Osteoblast (primary cell): ENCODE data around the gene HTR1D. TPM values are rescaled to one million over a fixed set of nuclear protein-coding genes. Genes with fewer than 3 reads are reported as not detected.

Experiments used
- DNase-seq: peaks from one replicate; pipeline ENCODE4 v3.0.0; 2011; ENCODE audit warnings: low spot score, mixed read lengths; ENCODE audit not compliant: insufficient read length; ENCODE audit errors: missing footprints
- H2AFZ ChIP-seq: 2 replicates; pipeline ENCODE4 v1.6.0; 2011; ENCODE audit warnings: mild to moderate bottlenecking, low read length
- H3K27ac ChIP-seq: 2 replicates; pipeline ENCODE4 v1.5.1; 2011; ENCODE audit warnings: mild to moderate bottlenecking, low read depth, low read length, moderate library complexity
- H3K27me3 ChIP-seq: 2 replicates; pipeline ENCODE4 v1.6.0; 2012; ENCODE audit warnings: mild to moderate bottlenecking, control low read depth, inconsistent platforms, low read length, moderate library complexity; ENCODE audit not compliant: insufficient read depth
- H3K36me3 ChIP-seq: 2 replicates; pipeline ENCODE4 v1.5.1; 2011; ENCODE audit warnings: mild to moderate bottlenecking, low read length, control low read depth, moderate library complexity; ENCODE audit not compliant: insufficient read depth
- H3K4me1 ChIP-seq: 2 replicates; pipeline ENCODE4 v1.5.1; 2011; ENCODE audit warnings: mild to moderate bottlenecking, low read length, control low read depth, moderate library complexity; ENCODE audit not compliant: insufficient read depth
- H3K4me2 ChIP-seq: 2 replicates; pipeline ENCODE4 v1.6.0; 2011; ENCODE audit warnings: mild to moderate bottlenecking, low read length; ENCODE audit not compliant: insufficient read depth
- H3K4me3 ChIP-seq: fragments of 200-600 bp; sonication (generic); 3 replicates; pipeline ENCODE4 v1.5.1; 2012; ENCODE audit warnings: mild to moderate bottlenecking, low read length, inconsistent platforms; ENCODE audit not compliant: insufficient read depth
- H3K79me2 ChIP-seq: 2 replicates; pipeline ENCODE4 v1.6.0; 2012; ENCODE audit warnings: mild to moderate bottlenecking, low read length, control low read depth, inconsistent platforms; ENCODE audit not compliant: insufficient read depth
- H3K9me3 ChIP-seq: 2 replicates; pipeline ENCODE4 v1.5.1; 2011; ENCODE audit warnings: low read depth, low read length, control low read depth
- H4K20me1 ChIP-seq: 2 replicates; pipeline ENCODE4 v1.6.0; 2012; ENCODE audit warnings: mild to moderate bottlenecking, low read length, control low read depth; ENCODE audit not compliant: insufficient read depth
- total RNA-seq: library from RNA; depleted of rRNA; stranded (reverse); fragments of >200 nt; gene quantifications from 2 replicates; pipeline ENCODE4 v1.2.3, GENCODE V29; 2012
- TF ChIP-seq, protein P1 (sequence below): IDR thresholded peaks from 2 replicates; pipeline ENCODE4 v1.5.1; 2011; ENCODE audit warnings: mild to moderate bottlenecking, low read depth, low read length, moderate library complexity; ENCODE audit errors: extremely low read depth

The HTR1D gene
- total RNA-seq, 1 donor = under 0.01 TPM

GRCh38 chr1:23215751-23216449 is 1.4 kb downstream of the HTR1D start:
- no peaks in the 10 kb centered on the region for H4K20me1 ChIP-seq
- H3K27ac ChIP-seq = no peak overlapping the region
- H3K27me3 ChIP-seq = peaks cover 36% of the 10 kb centered on the region
- H3K9me3 ChIP-seq = no peaks in the 10 kb centered on the region
- H3K4me2 ChIP-seq = no peak overlapping the region
- H3K4me3 ChIP-seq = no peak overlapping the region
- peak; percentile 86 for DNase-seq
- H3K79me2 ChIP-seq = no peaks in the 10 kb centered on the region
- TF ChIP-seq, protein P1, sequence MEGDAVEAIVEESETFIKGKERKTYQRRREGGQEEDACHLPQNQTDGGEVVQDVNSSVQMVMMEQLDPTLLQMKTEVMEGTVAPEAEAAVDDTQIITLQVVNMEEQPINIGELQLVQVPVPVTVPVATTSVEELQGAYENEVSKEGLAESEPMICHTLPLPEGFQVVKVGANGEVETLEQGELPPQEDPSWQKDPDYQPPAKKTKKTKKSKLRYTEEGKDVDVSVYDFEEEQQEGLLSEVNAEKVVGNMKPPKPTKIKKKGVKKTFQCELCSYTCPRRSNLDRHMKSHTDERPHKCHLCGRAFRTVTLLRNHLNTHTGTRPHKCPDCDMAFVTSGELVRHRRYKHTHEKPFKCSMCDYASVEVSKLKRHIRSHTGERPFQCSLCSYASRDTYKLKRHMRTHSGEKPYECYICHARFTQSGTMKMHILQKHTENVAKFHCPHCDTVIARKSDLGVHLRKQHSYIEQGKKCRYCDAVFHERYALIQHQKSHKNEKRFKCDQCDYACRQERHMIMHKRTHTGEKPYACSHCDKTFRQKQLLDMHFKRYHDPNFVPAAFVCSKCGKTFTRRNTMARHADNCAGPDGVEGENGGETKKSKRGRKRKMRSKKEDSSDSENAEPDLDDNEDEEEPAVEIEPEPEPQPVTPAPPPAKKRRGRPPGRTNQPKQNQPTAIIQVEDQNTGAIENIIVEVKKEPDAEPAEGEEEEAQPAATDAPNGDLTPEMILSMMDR = no peak
- no peak overlapping the region for H2AFZ ChIP-seq
- H3K36me3 ChIP-seq = no peaks in the 10 kb centered on the region
- no peaks in the 10 kb centered on the region for H3K4me1 ChIP-seq

DNA sequence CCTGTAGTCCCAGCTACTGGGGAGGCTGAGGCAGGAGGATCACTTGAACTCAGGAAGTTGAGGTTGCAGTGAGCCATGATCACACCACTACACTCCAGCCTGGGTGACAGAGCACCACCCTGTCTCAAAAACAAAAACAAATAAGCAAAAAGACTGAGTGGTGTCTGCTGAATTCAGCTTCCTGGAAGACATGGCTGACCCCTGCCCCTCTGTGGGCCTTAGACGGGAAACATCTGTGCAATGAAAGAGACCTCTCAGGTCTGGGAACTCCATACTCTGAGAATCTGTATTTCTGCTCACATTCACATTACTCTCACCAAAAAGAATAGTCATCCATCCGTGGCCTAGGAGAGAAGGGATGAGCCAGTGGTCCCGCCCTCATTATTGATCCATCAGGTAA is 2.0 kb downstream of the HTR1D start:
- Histone ChIP-seq H3K79me2 (no peaks in the 10 kb centered on the region), H2AFZ (no peak overlapping the region), H4K20me1 (no peaks in the 10 kb centered on the region), H3K36me3 (no peaks in the 10 kb centered on the region), H3K4me3 (no peak overlapping the region), H3K4me1 (no peaks in the 10 kb centered on the region), H3K4me2 (no peak overlapping the region), H3K9me3 (no peaks in the 10 kb centered on the region), H3K27me3 (peaks cover 36% of the 10 kb centered on the region), H3K27ac (no peak overlapping the region)
- no peak for DNase-seq
- TF ChIP-seq, protein P1 = no peak

GRCh38 chr1:23214640-23215039 is 2.7 kb downstream of the HTR1D start:
- Histone ChIP-seq H2AFZ (no peak overlapping the region), H4K20me1 (no peaks in the 10 kb centered on the region), H3K4me2 (no peak overlapping the region), H3K27me3 (peaks cover 36% of the 10 kb centered on the region), H3K9me3 (no peaks in the 10 kb centered on the region), H3K4me3 (no peak overlapping the region), H3K27ac (no peak overlapping the region), H3K4me1 (no peaks in the 10 kb centered on the region), H3K36me3 (no peaks in the 10 kb centered on the region), H3K79me2 (no peaks in the 10 kb centered on the region)
- DNase-seq = peak; percentile 78
- TF ChIP-seq, protein P1 = no peak

- Histone ChIP-seq H3K4me3 (no peak overlapping the region), H2AFZ (no peak overlapping the region), H3K79me2 (no peaks in the 10 kb centered on the region), H3K36me3 (no peaks in the 10 kb centered on the region), H4K20me1 (no peaks in the 10 kb centered on the region), H3K4me1 (no peaks in the 10 kb centered on the region), H3K9me3 (no peaks in the 10 kb centered on the region), H3K27me3 (peaks cover 12% of the 10 kb centered on the region), H3K27ac (no peak overlapping the region), H3K4me2 (no peak overlapping the region)
- TF ChIP-seq, protein P1 = no peak
- DNase-seq = peak; percentile 72
Observed at GRCh38 chr1:23211955-23212354, 5.3 kb downstream of the HTR1D start.
